Neural cell (in vitro differentiated cells): ENCODE measurements around the gene GOSR1. TPM values are rescaled to one million over a fixed set of nuclear protein-coding genes. Genes with fewer than 3 reads are reported as not detected.
A peak's percentile ranks its signal among the peaks of the same experiment; 100 is the strongest.

Experiments
- H2AFZ ChIP-seq: fragments of 200-600, 300-800 bp; sonication (generic), shearing (Covaris generic); 2 replicates; pipeline ENCODE4 v1.6.0; 2014; ENCODE audit warnings: low read depth, mild to moderate bottlenecking, antibody characterized with exemption, low read length, moderate library complexity
- H3F3A ChIP-seq: fragments of 200-600 bp; shearing (Covaris generic); 2 replicates; pipeline ENCODE4 v1.6.1; 2016; ENCODE audit warnings: mild to moderate bottlenecking, moderate library complexity, mixed read lengths, antibody characterized with exemption, low read length; ENCODE audit not compliant: insufficient read depth, poor library complexity, severe bottlenecking
- H3K27ac ChIP-seq: fragments of 200-600, 300-800 bp; sonication (generic), shearing (Covaris generic); 2 replicates; pipeline ENCODE4 v1.5.1; 2014; ENCODE audit warnings: mild to moderate bottlenecking, low read length, moderate library complexity
- H3K27me3 ChIP-seq: fragments of 300-800, 200-600 bp; sonication (generic), shearing (Covaris generic); 2 replicates; pipeline ENCODE4 v1.6.0; 2014; ENCODE audit warnings: mild to moderate bottlenecking, low read depth, low read length, moderate library complexity; ENCODE audit not compliant: insufficient read depth
- H3K36me3 ChIP-seq: fragments of 300-800, 200-600 bp; sonication (generic), shearing (Covaris generic); 2 replicates; pipeline ENCODE4 v1.5.1; 2014; ENCODE audit warnings: mild to moderate bottlenecking, antibody characterized with exemption, low read length, moderate library complexity; ENCODE audit not compliant: insufficient read depth
- H3K4me2 ChIP-seq: fragments of 300-800, 200-600 bp; sonication (generic), shearing (Covaris generic); 2 replicates; pipeline ENCODE4 v1.6.0; 2014; ENCODE audit warnings: mild to moderate bottlenecking, low read length
- H3K4me3 ChIP-seq: fragments of 300-800, 200-600 bp; sonication (generic), shearing (Covaris generic); 2 replicates; pipeline ENCODE4 v1.5.1; 2014; ENCODE audit warnings: mild to moderate bottlenecking, low read length, moderate library complexity
- H3K79me2 ChIP-seq: fragments of 200-600 bp; shearing (Covaris generic); replicated peaks from 2 replicates; pipeline ENCODE4 v1.6.0; 2014; ENCODE audit warnings: mild to moderate bottlenecking, low read length, moderate library complexity; ENCODE audit not compliant: insufficient read depth
- H3K9ac ChIP-seq: fragments of 300-800, 200-600 bp; sonication (generic), shearing (Covaris generic); 2 replicates; pipeline ENCODE4 v1.6.1; 2016; ENCODE audit warnings: mild to moderate bottlenecking, low read length, mixed read lengths
- H3K9me2 ChIP-seq: fragments of 200-600 bp; shearing (Covaris generic); 2 replicates; pipeline ENCODE4 v1.6.1; 2016; ENCODE audit warnings: mild to moderate bottlenecking, low read length, mixed read lengths; ENCODE audit not compliant: insufficient read depth
- H3K9me3 ChIP-seq: fragments of 200-600, 300-800 bp; sonication (generic), shearing (Covaris generic); 2 replicates; pipeline ENCODE4 v1.6.1; 2016; ENCODE audit warnings: mild to moderate bottlenecking, mixed run types, low read length, moderate library complexity, mixed read lengths
- H4K20me1 ChIP-seq: fragments of 200-600 bp; shearing (Covaris generic); 2 replicates; pipeline ENCODE4 v1.6.1; 2016; ENCODE audit warnings: mild to moderate bottlenecking, mixed run types; ENCODE audit not compliant: insufficient read depth
- CTCF ChIP-seq: fragments of 450-650 bp; IDR thresholded peaks from 2 replicates; pipeline ENCODE4 v1.5.1; 2014; ENCODE audit warnings: antibody characterized with exemption, mild to moderate bottlenecking, moderate library complexity; ENCODE audit not compliant: poor library complexity, severe bottlenecking
- EP300 ChIP-seq: fragments of 450-650 bp; conservative IDR thresholded peaks from 2 replicates; pipeline ENCODE4 v1.6.1; 2014; ENCODE audit warnings: antibody characterized with exemption, mild to moderate bottlenecking, moderate library complexity; ENCODE audit not compliant: poor library complexity, severe bottlenecking
- EZH2 ChIP-seq: fragments of 200-600, 300-800 bp; shearing (Covaris generic), sonication (generic); IDR thresholded peaks from 2 replicates; pipeline ENCODE4 v1.6.1; 2014; ENCODE audit warnings: antibody characterized with exemption, low read length, borderline replicate concordance, mild to moderate bottlenecking; ENCODE audit not compliant: insufficient read depth, poor library complexity, severe bottlenecking
- MXI1 ChIP-seq: fragments of 450-650 bp; conservative IDR thresholded peaks from 2 replicates; pipeline ENCODE4 v1.6.1; 2014; ENCODE audit warnings: antibody characterized with exemption, mild to moderate bottlenecking; ENCODE audit not compliant: poor library complexity, severe bottlenecking
- POLR2AphosphoS5 ChIP-seq: IDR thresholded peaks from 2 replicates; pipeline ENCODE4 v1.6.1; 2012
- RAD21 ChIP-seq: fragments of 450-650 bp; conservative IDR thresholded peaks from 2 replicates; pipeline ENCODE4 v1.6.1; 2014; ENCODE audit warnings: antibody characterized with exemption, mild to moderate bottlenecking, moderate library complexity
- SMC3 ChIP-seq: fragments of 450-650 bp; conservative IDR thresholded peaks from 2 replicates; pipeline ENCODE4 v1.6.1; 2014; ENCODE audit warnings: antibody characterized with exemption, mild to moderate bottlenecking, moderate library complexity; ENCODE audit not compliant: poor library complexity
- TAF1 ChIP-seq: IDR thresholded peaks from 2 replicates; pipeline ENCODE4 v1.6.1; 2012; ENCODE audit warnings: low read depth
- polyA plus RNA-seq: library from polyadenylated mRNA; depleted of rRNA; stranded (reverse); fragments of >200 nt; gene quantifications from 2 replicates; pipeline ENCODE4 v1.2.3, GENCODE V29; 2014
- TF ChIP-seq, protein P1 (sequence below): IDR thresholded peaks from 2 replicates; pipeline ENCODE4 v1.6.1; 2012; ENCODE audit warnings: borderline replicate concordance

The GOSR1 gene
- polyA plus RNA-seq, 1 donor from 2014 or later, result 20.1 TPM

DNA sequence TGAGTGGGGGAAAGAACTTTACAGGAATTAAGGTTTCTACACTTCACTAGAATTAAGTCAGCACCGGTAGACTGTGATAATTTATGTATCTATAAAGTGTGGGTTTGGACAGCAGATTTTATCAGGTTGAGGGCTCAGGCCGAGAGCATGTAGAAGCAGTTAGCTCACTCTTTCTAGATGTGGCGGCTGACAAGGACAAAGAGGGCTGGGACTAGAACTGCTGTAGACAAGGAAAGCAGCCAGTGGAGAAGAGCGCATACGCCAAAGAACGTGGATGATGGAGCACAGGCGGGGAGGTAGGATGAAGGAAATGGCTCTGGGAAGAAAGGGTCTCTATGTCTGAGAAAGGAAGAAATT lies 504 bp upstream of the GOSR1 start:
- Histone ChIP-seq H3K4me3 (peak overlapping the region; percentile 81), H3K27ac (no peak overlapping the region), H3K9me3 (no peaks in the 10 kb centered on the region), H3K27me3 (no peaks in the 10 kb centered on the region), H3K4me2 (no peak overlapping the region), H2AFZ (peak overlapping the region; percentile 65), H3F3A (no peaks in the 10 kb centered on the region), H3K36me3 (no peaks in the 10 kb centered on the region), H3K9ac (peak overlapping the region; percentile 27), H4K20me1 (no peaks in the 10 kb centered on the region), H3K9me2 (no peaks in the 10 kb centered on the region), H3K79me2 (peaks cover 21% of the 10 kb centered on the region)
- TF ChIP-seq EZH2 (no peak), SMC3 (no peak), RAD21 (no peak), POLR2AphosphoS5 (no peak), CTCF (no peak), MXI1 (no peak), EP300 (no peak), TAF1 (no peak)
- TF ChIP-seq, protein P1, sequence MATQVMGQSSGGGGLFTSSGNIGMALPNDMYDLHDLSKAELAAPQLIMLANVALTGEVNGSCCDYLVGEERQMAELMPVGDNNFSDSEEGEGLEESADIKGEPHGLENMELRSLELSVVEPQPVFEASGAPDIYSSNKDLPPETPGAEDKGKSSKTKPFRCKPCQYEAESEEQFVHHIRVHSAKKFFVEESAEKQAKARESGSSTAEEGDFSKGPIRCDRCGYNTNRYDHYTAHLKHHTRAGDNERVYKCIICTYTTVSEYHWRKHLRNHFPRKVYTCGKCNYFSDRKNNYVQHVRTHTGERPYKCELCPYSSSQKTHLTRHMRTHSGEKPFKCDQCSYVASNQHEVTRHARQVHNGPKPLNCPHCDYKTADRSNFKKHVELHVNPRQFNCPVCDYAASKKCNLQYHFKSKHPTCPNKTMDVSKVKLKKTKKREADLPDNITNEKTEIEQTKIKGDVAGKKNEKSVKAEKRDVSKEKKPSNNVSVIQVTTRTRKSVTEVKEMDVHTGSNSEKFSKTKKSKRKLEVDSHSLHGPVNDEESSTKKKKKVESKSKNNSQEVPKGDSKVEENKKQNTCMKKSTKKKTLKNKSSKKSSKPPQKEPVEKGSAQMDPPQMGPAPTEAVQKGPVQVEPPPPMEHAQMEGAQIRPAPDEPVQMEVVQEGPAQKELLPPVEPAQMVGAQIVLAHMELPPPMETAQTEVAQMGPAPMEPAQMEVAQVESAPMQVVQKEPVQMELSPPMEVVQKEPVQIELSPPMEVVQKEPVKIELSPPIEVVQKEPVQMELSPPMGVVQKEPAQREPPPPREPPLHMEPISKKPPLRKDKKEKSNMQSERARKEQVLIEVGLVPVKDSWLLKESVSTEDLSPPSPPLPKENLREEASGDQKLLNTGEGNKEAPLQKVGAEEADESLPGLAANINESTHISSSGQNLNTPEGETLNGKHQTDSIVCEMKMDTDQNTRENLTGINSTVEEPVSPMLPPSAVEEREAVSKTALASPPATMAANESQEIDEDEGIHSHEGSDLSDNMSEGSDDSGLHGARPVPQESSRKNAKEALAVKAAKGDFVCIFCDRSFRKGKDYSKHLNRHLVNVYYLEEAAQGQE, result no peak

DNA sequence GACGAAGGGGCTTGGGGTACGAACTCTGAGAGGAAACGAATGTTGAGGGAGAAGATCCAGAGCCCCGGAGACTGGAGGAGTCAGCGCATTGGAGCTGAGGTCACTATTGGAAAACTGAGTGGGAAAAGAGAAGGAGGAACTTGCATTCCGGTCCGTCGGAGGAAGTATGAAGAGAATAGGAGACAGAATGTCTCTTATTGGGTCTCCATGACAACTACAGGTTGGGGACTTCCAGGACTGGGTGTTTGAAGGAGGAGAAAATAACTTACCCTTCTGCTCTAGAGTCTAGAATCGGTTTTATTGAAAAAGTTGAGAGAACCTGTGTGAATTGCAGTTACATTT lies 537 bp downstream of the GOSR1 start:
- Histone ChIP-seq H3K79me2 (peaks cover 21% of the 10 kb centered on the region), H3K9me3 (no peaks in the 10 kb centered on the region), H3K36me3 (no peaks in the 10 kb centered on the region), H4K20me1 (no peaks in the 10 kb centered on the region), H3K4me2 (peak overlapping the region; percentile 68), H3K27ac (peak overlapping the region; percentile 90), H3K27me3 (no peaks in the 10 kb centered on the region), H3K9me2 (no peaks in the 10 kb centered on the region), H3K4me3 (peak overlapping the region; percentile 81), H3K9ac (peak overlapping the region; percentile 96), H3F3A (no peaks in the 10 kb centered on the region), H2AFZ (peak overlapping the region; percentile 89)
- no peak for TF ChIP-seq TAF1
- TF ChIP-seq EZH2, result no peak
- no peak for TF ChIP-seq SMC3
- TF ChIP-seq, protein P1, result no peak
- no peak for TF ChIP-seq CTCF
- TF ChIP-seq POLR2AphosphoS5, result no peak
- TF ChIP-seq EP300, result no peak
- TF ChIP-seq MXI1, result no peak
- TF ChIP-seq RAD21, result no peak
